GM06990 (cell line): ENCODE data around the gene DDAH2.
A peak's percentile ranks its signal among the peaks of the same experiment; 100 is the strongest.

Source experiments
- DNase-seq: peaks from one replicate; pipeline ENCODE4 v3.0.0-alpha.2; 2011; ENCODE audit not compliant: insufficient read length; ENCODE audit errors: extremely low read depth
- H3K27me3 ChIP-seq: replicated peaks from 2 replicates; pipeline ENCODE4 v1.6.0; 2011; ENCODE audit warnings: low read length; ENCODE audit not compliant: control insufficient read depth, insufficient read depth
- H3K36me3 ChIP-seq: 2 replicates; pipeline ENCODE4 v1.5.1; 2011; ENCODE audit warnings: low read length; ENCODE audit not compliant: control insufficient read depth, insufficient read depth
- H3K4me3 ChIP-seq: replicated peaks from 2 replicates; pipeline ENCODE4 v1.5.1; 2011; ENCODE audit warnings: low read depth, mild to moderate bottlenecking, control low read depth, low read length
- TF ChIP-seq, protein P1 (sequence below): IDR thresholded peaks from 2 replicates; pipeline ENCODE4 v1.5.1; 2011; ENCODE audit warnings: low read length, control low read depth, mild to moderate bottlenecking, inconsistent platforms; ENCODE audit not compliant: insufficient read depth, poor library complexity, severe bottlenecking

DDAH2 gene

DNA sequence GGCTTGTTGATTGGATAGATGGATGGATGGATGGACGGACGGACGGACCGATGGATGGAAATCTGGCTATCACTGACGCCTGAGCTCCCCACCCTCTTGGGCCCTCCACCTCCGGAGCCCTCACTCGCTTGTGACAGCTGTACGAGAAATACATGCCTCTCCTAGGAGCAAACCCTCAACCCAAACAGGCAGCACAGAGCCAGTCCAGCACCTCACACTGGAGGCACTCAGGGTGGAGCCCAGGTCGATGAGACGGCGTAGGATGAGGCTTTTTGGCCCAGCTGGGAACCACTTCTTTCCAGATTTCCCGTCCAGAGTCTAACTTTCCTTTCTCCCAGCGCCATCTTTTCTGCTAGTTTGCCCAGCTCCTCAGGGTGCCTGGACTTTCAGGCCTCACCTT, 45.5 kb downstream of the DDAH2 start:
- Histone ChIP-seq H3K36me3 (peaks cover 14% of the 10 kb centered on the region), H3K4me3 (no peak overlapping the region), H3K27me3 (no peaks in the 10 kb centered on the region)
- DNase-seq, result no peak
- TF ChIP-seq, protein P1, sequence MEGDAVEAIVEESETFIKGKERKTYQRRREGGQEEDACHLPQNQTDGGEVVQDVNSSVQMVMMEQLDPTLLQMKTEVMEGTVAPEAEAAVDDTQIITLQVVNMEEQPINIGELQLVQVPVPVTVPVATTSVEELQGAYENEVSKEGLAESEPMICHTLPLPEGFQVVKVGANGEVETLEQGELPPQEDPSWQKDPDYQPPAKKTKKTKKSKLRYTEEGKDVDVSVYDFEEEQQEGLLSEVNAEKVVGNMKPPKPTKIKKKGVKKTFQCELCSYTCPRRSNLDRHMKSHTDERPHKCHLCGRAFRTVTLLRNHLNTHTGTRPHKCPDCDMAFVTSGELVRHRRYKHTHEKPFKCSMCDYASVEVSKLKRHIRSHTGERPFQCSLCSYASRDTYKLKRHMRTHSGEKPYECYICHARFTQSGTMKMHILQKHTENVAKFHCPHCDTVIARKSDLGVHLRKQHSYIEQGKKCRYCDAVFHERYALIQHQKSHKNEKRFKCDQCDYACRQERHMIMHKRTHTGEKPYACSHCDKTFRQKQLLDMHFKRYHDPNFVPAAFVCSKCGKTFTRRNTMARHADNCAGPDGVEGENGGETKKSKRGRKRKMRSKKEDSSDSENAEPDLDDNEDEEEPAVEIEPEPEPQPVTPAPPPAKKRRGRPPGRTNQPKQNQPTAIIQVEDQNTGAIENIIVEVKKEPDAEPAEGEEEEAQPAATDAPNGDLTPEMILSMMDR, result no peak

DNA sequence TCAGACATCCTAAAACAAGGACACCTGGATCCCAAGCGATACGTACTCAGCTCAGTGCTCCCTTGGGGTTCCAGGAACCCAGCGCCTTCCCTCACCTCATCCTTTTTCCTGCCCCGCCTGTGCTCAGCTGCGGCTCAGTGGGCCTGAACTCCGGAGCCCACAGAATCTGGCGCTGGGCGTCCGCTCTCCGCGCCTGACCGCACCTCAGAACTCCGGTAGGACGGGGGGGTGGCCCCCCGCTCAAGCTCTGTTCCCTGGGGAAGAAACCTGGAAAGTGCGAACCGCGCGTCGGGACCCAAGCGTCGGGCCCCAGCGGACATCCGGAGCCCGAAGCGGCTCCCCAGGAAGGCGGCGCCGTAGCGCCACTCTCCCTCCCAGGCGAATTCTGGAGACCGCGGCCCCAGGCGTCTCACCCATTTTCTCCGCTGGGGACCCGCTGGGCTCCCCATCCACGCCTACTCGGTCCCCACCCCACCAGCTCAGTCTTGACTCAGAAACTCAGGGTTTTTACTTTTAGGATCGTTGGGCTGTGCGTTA, 47.9 kb downstream of the DDAH2 start:
- Histone ChIP-seq H3K36me3 (peaks cover 3% of the 10 kb centered on the region), H3K27me3 (no peaks in the 10 kb centered on the region), H3K4me3 (peak overlapping the region; percentile 61)
- peak; percentile 48 for DNase-seq
- TF ChIP-seq, protein P1, result peak; percentile 41

DNA sequence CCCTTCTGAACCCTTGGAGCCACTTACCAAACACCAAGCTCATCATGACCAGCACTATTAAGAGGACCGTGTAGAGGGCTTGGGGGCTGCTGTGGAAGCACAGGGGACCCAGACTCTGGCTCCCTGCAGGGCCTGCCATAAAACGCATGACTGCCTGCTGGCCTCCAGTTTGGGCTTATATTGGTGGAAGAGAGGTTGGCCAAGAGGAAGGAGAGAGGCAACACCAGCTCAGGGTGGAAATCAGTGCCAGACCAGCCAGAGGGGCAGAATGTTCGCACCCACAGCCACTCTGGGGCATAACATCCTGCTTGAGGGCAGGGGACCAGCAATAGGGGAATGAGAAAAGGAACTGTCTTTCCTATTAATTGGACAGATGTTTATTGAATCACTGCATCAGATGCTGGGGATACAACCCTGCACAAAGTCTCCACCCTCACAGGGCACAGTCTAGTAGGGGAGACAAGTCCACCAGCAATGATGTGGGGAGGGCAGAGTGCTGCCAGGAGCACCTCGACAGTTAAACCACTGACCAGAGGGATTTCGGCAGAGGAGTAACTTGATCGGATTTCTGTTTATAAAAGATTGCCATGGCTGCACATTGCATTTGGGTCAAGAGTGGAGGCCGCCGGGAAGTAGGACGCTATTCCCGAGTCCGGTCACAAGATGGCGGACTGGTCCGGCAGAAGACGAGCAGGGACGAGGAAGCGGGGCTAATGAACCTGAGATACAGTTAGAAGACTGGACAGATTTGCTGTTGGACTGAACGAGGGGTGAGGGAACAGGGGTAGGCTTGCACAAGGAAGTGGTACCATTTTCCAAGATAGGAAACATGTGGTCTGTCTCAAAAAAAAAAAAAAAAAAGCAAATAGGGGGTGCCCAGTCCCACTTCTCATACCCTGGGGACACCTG, 48.6 kb downstream of the DDAH2 start, which contains the start of gene LY6G5C:
TSS of gene LY6G5C (minus strand) at position 842 of the 909 bp plus-strand sequence. CDS start at position 148, 694 bp downstream.
- Histone ChIP-seq H3K4me3 (peak within 1 kb of the TSS; percentile 61), H3K27me3 (no peaks in the 10 kb centered on the region), H3K36me3 (peaks cover 1% of the 10 kb centered on the region)
- TF ChIP-seq, protein P1, result peak; percentile 74
- DNase-seq, result peak; percentile 61

DNA sequence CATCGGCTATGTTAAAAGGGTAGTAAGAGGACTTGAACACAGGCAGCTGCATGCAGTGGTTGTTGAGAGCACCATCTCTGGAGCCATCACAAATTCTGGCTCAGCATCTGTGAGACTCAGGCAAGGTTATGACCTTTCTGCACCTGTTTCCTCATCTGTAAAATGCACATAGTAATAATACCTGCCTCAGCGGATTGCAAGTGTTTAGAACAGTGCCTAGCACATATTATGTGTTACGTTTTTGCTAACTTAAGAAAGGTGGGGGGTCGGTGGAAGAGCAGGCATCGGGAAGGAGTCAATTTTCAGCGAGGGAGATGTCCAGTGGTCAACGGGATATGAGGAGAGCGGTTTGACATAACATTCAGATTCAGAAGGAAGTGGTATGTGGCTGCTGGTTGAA, 51.1 kb downstream of the DDAH2 start:
- H3K27me3 ChIP-seq, result no peaks in the 10 kb centered on the region
- TF ChIP-seq, protein P1, result no peak
- H3K4me3 ChIP-seq, result no peak overlapping the region
- H3K36me3 ChIP-seq, result peaks cover 2% of the 10 kb centered on the region; the same call in 1 of the 2 replicates
- DNase-seq, result no peak
